GM18502 (cell line): ENCODE data around the gene WDR20.

ENCODE experiments used
- ATAC-seq: cut with Tn5 transposase; IDR thresholded peaks from one replicate; pipeline ENCODE4 v1.9.1; 2021; ENCODE audit warnings: mild to moderate bottlenecking; ENCODE audit not compliant: unreplicated experiment, poor library complexity

WDR20 gene

GRCh38 chr14:102194856-102195255 is 55.2 kb downstream of the WDR20 start:
- no peak for ATAC-seq

GRCh38 chr14:102195446-102195845 is 55.7 kb downstream of the WDR20 start:
- ATAC-seq: no peak

- ATAC-seq: no peak
Observed at GRCh38 chr14:102196039-102196901, 56.6 kb downstream of the WDR20 start.

- no peak for ATAC-seq
Observed at GRCh38 chr14:102196902-102197230, 57.2 kb downstream of the WDR20 start.

GRCh38 chr14:102197317-102197853 is 57.7 kb downstream of the WDR20 start:
- no peak for ATAC-seq

- ATAC-seq: no peak
Observed at GRCh38 chr14:102200690-102201352, 61.1 kb downstream of the WDR20 start.

DNA sequence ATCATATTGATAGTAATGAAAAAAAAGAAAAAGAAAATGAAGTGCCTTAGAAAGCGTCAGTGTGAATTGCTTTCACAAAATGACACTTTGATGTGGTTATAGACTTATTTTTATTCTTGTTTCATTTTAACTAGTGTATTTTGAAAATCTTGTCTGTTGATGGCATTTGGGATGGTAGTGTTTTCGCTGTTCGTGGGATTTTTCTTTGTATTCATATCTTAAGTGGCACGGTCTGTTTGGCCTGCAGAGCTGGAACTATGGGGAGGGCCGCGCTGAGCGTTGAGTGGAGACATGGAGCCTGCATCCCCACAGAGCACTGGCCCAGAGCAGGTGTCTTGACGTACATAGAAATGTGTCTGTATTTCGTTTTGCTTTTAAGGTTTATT is 61.6 kb downstream of the WDR20 start:
- ATAC-seq: no peak

DNA sequence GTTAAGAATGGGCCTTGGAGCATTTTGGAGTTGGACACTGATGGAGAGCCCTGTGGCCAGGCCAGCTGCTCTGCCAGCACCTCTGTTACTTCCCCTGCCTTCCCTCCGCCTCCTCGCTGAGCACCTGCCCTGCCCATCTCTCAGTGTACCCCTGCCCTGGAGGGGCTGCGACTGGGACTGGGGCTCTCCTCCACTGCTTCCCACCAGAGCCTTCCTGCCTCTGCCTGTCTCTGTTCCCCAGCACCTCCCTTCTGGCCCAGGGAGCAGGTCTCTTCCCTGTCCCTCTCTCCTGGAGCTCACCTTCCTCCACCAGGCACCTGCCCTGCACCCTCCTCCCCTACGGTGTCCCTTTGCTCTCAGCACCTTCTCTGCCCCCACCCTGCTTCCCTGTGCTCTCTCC is 62.1 kb downstream of the WDR20 start:
- no peak for ATAC-seq

DNA sequence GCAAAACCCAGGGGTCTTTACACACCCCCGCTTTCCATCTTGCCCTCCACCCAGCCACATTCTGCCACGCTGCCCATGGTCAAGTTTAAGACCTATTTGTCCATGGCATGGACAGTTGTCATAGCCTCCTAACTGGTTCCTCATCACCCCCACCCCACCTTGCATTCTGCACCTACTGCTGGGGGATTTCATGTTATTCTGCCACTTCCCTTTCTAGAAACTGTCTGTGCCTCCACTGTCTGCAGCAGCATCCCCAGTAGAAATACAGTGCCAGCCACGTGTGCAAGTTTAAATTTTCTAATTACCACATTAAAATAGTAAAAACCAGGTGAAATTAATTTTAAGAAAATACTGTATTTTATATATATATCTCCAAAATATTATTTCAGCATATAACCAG is 63.2 kb downstream of the WDR20 start:
- no peak for ATAC-seq

DNA sequence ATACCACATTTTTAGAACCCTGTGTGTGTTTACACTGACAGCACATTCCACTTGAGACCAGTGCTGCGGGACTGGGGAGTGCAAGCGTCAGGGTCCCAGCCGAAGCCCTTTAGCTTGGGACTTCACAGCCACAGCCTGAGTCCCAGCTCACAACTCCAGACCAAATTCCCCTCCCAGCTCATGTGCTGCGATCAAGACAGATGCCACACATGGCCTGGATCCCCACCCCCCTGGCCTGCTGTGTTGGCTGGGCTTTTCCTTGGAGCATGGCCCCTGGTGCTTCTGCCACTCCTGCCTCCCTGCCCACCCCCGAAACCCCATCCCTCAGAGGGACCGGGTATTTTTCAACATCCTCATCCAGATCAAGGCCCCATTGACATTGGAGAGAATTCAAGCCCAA is 63.7 kb downstream of the WDR20 start:
- no peak for ATAC-seq

DNA sequence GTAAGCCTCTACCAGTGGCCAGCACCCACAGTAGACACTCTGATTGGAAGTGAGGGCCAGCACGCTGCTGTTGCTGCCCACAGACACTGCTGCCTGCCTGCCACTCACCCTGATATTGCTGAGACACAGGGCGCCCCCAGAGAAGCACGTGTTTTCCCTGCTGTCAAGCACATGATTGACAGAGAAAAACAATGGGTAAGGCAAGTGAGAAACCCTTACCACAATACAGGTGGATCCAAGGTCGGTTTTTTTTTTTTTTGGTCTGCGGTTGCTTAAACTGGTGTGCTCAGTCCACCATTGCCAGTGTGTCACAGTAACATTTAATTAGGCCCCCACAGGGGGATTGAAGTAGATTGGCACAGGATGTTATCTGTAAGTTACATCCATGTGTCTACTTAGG is 65.9 kb downstream of the WDR20 start:
- ATAC-seq: no peak

DNA sequence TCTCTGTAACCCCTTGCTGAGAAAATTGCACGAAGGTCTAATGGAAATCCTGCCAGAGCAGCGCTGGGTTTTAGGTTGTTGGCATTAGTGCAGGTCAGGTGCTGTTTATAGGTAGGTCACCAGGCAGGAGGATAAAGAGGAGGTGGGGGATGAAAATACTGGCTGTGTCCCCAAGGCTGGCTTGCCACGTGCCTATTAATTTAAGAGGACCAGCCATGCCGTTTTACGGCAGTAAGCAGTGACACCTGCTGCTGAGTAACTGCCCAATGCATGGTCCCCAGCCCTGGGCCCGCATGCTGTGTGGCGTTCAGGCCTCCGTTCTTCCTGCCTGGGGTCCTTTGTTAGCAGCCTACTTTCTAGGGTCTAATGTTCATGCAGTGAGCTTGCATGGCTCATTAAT is 67.2 kb downstream of the WDR20 start:
- no peak for ATAC-seq

GRCh38 chr14:102207831-102208365 is 68.2 kb downstream of the WDR20 start:
- ATAC-seq: no peak

DNA sequence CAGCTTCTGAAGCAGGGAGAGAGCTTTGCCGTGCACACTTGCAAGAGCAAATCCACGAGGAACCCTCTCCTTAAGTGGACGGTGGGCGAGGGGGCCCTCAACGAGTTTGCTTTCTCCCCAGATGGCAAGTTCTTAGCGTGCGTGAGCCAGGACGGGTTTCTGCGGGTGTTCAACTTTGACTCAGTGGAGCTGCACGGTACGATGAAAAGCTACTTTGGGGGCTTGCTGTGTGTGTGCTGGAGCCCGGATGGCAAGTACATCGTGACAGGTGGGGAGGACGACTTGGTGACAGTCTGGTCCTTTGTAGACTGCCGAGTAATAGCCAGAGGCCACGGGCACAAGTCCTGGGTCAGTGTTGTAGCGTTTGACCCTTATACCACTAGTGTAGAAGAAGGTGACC is 69.0 kb downstream of the WDR20 start:
- ATAC-seq: no peak

DNA sequence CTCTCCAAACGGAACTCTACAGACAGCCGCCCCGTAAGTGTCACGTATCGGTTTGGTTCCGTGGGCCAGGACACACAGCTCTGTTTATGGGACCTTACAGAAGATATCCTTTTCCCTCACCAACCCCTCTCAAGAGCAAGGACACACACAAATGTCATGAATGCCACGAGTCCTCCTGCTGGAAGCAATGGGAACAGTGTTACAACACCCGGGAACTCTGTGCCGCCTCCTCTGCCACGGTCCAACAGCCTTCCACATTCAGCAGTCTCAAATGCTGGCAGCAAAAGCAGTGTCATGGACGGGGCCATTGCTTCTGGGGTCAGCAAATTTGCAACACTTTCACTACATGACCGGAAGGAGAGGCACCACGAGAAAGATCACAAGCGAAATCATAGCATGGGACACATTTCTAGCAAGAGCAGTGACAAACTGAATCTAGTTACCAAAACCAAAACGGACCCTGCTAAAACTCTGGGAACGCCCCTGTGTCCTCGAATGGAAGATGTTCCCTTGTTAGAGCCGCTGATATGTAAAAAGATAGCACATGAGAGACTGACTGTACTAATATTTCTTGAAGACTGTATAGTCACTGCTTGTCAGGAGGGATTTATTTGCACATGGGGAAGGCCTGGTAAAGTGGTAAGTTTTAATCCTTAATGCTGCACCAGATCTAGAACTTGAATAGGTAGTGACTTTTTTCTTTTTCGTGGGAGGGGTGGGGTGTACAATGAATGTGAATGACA is 69.7 kb downstream of the WDR20 start:
- ATAC-seq: no peak

DNA sequence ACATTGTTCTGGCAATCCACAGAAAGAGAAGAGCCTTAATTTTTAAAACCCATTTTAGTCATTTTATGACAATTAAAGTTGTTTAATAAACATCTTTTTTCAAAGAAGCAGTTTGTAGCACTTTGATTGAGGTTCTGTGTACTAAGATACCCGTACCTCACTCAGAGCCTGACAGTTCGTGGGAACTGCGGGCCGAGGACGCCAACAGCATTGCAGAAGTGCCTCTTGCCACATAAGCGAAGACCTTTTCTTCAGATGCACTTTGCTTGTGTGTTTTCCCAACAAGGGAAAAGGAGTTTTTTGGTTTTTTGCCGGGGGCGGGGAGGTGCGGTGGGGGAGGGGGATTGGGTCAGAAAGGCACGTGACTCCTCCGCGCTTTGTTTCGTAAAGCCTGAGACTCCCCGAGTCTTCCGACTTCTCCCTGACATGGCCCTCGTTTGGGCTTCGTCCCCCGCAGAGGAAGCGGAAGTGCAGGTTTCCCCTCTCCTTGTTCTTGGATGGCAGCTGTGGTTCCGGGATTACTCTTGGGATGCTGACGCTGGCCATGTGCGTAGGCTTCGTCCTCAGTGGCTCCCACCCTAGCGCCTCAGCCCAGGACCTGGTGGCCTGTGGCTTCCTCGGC is 70.8 kb downstream of the WDR20 start:
- no peak for ATAC-seq

DNA sequence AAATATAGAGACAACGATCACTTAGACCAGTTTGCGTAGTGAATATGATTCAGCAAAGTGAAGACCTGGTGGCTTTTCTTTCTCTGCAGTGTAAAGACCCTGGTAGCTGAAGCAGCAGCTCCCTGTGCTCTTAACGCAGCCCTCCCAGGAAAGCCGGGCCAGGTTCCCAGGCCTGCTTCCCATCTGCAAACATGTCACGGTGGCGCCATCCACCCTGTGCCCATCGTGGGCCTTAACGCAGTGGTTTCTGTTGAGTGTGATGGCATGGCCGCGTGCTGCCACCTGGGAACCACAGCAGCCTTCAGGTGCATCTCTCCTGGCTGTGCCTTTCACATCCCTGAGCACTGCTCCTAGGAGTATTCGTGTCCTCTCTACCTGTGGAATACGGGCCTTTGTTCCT is 71.5 kb downstream of the WDR20 start:
- no peak for ATAC-seq

DNA sequence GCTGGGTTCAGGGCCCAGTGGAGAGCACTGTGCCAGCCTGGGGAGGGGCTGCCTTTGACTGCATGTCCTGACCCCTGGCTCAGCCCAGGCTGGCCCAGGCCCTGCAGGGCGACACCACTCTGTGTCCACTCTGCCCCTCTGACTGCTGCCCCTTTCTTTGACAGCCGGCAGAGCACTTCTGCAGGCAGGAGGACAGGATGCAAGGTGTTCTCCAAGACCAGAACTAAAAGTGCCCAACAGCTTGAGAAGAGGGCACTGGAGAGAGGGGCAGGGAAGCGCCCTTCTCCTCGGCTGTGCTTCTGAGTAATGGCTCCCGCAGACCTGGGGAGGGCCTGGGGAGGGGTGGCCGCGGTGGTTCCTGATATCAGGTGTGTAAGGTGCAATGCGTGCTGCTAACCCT is 72.7 kb downstream of the WDR20 start:
- no peak for ATAC-seq

DNA sequence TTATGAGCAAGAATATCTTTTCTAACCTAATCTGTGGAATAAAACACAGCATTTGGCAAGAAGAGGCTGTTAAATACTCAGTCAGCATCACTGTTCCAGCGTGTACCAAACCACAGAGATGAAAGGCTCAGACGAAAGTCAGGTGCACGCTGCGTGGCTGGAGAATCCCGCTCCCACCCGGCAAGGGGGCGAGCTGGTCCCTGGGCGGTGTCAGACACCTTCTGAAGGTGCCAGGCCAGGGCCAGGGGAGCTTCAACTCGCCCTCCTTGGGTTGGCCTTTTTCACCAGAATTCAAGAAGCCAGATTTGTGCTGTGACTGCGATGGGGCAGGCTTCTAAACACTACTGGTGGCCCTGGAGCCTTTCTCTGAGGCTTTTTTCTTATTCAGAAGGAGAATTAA is 73.1 kb downstream of the WDR20 start:
- ATAC-seq: no peak

DNA sequence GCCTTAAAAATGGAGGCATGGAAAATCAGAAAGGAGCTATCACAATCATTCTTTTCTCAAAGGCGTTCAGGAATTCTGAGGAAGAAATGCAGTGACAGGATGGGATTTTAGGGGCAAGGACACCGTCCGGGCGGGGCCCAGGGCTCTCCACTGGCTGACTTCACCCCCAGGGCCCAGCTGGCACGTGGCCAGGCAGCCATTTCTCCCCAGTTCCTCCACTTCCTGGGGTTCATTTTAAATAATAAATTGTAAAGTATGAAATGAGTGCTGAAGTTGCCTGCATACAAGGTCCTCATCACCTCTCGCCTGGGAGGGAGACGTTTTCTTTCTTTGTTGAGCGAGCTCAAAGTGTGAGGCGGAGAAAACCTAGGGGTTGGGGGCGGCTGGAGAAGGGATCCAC is 73.8 kb downstream of the WDR20 start:
- no peak for ATAC-seq
